Nephron (organoid): Measurements from ENCODE around the gene PHACTR1.

Source experiments
- H3K27ac Mint-ChIP-seq, 3 experiments: 2 replicates each; pipeline ENCODE4 v1.8.0; 2020; ENCODE audit warnings: mixed read lengths in 3 of 3, mild to moderate bottlenecking in 2 of 3, moderate library complexity in 1 of 3
- H3K27me3 Mint-ChIP-seq: 2 replicates; pipeline ENCODE4 v1.8.0; 2021; ENCODE audit warnings: low read depth, mild to moderate bottlenecking, moderate library complexity, mixed read lengths
- H3K36me3 Mint-ChIP-seq: 2 replicates; pipeline ENCODE4 v1.8.0; 2020; ENCODE audit warnings: low read depth, mixed read lengths
- H3K4me1 Mint-ChIP-seq: 2 replicates; pipeline ENCODE4 v1.8.0; 2020; ENCODE audit warnings: mixed read lengths
- H3K4me3 Mint-ChIP-seq, 3 experiments: 2 replicates each; pipeline ENCODE4 v1.8.0; 2020; ENCODE audit warnings: mild to moderate bottlenecking in 3 of 3, mixed read lengths in 3 of 3, moderate library complexity in 2 of 3
- H3K9me3 Mint-ChIP-seq: 2 replicates; pipeline ENCODE4 v1.8.0; 2020; ENCODE audit warnings: mixed read lengths
- TF ChIP-seq, protein P1 (sequence below), 3 experiments: fragments of 200-600 bp; sonication (generic); IDR thresholded peaks; one replicate each; pipeline ENCODE4 v1.5.0; 2021; ENCODE audit warnings: antibody characterized with exemption in 3 of 3; ENCODE audit not compliant: unreplicated experiment in 3 of 3

Gene PHACTR1

DNA sequence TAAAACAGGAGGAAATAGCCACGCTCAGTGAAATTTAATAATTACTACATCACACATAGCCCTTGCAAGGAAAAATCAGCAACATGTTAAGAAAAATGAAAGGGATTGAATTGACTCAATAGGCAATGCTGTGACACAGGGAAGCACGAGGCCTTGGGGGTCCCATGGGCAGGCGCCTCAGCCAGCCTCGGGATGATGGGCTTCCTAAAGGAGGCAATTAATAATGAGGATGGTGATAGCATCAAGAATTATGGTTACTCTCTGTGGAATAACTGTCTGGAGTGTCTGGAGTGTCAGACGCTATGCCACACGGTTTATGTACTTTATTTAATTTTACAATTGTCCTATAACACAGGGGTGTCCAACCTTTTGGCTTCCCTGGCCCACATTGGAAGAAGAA lies 481.6 kb downstream of the PHACTR1 start:
- H3K4me3 Mint-ChIP-seq, result no peak overlapping the region
- TF ChIP-seq, protein P1, sequence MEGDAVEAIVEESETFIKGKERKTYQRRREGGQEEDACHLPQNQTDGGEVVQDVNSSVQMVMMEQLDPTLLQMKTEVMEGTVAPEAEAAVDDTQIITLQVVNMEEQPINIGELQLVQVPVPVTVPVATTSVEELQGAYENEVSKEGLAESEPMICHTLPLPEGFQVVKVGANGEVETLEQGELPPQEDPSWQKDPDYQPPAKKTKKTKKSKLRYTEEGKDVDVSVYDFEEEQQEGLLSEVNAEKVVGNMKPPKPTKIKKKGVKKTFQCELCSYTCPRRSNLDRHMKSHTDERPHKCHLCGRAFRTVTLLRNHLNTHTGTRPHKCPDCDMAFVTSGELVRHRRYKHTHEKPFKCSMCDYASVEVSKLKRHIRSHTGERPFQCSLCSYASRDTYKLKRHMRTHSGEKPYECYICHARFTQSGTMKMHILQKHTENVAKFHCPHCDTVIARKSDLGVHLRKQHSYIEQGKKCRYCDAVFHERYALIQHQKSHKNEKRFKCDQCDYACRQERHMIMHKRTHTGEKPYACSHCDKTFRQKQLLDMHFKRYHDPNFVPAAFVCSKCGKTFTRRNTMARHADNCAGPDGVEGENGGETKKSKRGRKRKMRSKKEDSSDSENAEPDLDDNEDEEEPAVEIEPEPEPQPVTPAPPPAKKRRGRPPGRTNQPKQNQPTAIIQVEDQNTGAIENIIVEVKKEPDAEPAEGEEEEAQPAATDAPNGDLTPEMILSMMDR (IDR thresholded peaks at IDR 0.05; ENCODE audit: unreplicated experiment in 3 of 3), result no peak
- H3K4me1 Mint-ChIP-seq, result peaks cover 5% of the 10 kb centered on the region
- no peaks in the 10 kb centered on the region for H3K9me3 Mint-ChIP-seq
- H3K36me3 Mint-ChIP-seq, result no peaks in the 10 kb centered on the region
- peaks cover 3% of the 10 kb centered on the region for H3K27me3 Mint-ChIP-seq
- no peak overlapping the region for H3K27ac Mint-ChIP-seq

DNA sequence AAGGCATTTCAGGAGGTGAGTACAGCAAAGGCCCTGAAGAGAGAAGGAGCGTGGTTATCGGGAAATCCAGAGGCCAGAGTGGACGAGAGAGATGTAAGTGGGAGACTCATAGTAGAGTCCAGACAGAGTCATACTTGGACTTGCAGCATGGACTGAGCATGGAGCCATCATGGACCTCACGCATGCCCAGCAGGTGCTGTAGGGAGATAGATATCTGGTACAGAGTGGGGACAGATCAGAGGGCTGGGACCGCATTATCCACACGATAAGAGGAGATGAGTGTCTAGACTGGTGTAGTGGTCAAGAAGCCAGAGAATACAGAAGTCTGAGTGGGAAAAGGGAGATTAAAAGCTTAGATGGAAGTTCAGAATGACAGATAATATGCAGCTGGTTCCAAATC lies 484.8 kb downstream of the PHACTR1 start:
- peaks cover 3% of the 10 kb centered on the region for H3K27me3 Mint-ChIP-seq
- no peaks in the 10 kb centered on the region for H3K4me1 Mint-ChIP-seq
- H3K4me3 Mint-ChIP-seq, result no peak overlapping the region
- TF ChIP-seq, protein P1 (IDR thresholded peaks at IDR 0.05; ENCODE audit: unreplicated experiment in 3 of 3), result no peak
- no peak overlapping the region for H3K27ac Mint-ChIP-seq
- H3K36me3 Mint-ChIP-seq, result no peaks in the 10 kb centered on the region
- no peaks in the 10 kb centered on the region for H3K9me3 Mint-ChIP-seq

DNA sequence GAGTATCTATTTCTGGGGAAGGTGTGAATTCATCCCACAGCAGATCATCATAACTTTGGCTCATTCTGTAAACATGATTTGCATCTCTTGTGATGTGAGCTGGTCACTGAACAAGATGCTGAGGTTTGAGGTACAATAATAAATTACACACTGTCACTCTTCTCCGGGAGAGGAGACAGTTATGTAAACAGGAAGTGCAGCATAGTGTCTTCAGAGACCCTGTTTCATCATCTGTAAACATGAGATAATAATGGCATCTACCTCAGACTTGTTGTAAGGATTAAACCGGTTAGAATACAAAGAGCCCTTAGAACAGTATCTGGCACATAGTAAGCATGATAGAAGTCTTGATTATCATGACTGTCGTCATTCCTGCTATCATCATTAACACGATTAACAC lies 486.6 kb downstream of the PHACTR1 start:
- no peaks in the 10 kb centered on the region for H3K27me3 Mint-ChIP-seq
- H3K4me1 Mint-ChIP-seq, result no peaks in the 10 kb centered on the region
- no peaks in the 10 kb centered on the region for H3K36me3 Mint-ChIP-seq
- no peaks in the 10 kb centered on the region for H3K9me3 Mint-ChIP-seq
- no peak overlapping the region for H3K27ac Mint-ChIP-seq
- H3K4me3 Mint-ChIP-seq, result no peak overlapping the region
- TF ChIP-seq, protein P1 (IDR thresholded peaks at IDR 0.05; ENCODE audit: unreplicated experiment in 3 of 3), result no peak

DNA sequence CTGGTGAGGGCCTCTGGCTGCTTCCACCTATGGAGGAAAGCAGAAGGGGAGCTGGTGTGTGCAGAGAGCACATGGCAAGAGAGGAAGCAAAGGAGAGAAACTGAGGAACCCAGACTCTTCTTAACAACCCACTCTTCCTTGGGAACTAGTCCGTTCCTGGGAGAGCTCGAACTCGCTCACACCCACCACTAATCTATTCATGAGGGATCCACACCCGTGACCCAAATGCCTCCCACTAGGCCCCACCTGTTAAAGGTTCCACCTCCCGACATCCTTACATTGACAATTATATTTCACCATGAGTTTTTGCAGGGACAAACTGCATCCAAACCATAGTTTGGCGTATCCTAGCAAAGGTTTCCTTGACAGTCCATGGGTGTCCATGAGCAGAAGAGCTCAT lies 488.5 kb downstream of the PHACTR1 start:
- TF ChIP-seq, protein P1 (IDR thresholded peaks at IDR 0.05; ENCODE audit: unreplicated experiment in 3 of 3), result no peak
- H3K27ac Mint-ChIP-seq, result no peak overlapping the region
- H3K4me3 Mint-ChIP-seq, result no peak overlapping the region
- no peaks in the 10 kb centered on the region for H3K4me1 Mint-ChIP-seq
- no peaks in the 10 kb centered on the region for H3K27me3 Mint-ChIP-seq
- H3K36me3 Mint-ChIP-seq, result no peaks in the 10 kb centered on the region
- no peaks in the 10 kb centered on the region for H3K9me3 Mint-ChIP-seq

DNA sequence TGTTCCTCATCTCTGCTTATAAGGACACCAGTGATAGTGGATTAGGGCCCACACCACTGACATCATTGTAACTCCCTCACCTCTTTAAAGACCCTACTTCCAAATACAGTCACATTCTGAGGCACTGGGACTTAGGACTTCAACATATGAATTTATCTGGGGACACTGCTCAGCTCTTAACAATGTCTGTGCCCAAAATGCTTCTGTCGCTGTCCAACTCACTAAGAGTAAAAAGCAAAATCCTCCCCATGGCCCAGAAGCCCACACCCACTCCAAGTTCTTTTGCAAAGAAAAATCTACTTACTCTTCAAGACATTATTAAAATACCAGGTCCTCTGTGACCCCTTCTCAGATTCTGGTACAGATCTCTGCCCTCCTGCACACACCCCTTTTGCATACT lies 495.5 kb downstream of the PHACTR1 start:
- no peak overlapping the region for H3K4me3 Mint-ChIP-seq
- H3K4me1 Mint-ChIP-seq, result no peaks in the 10 kb centered on the region
- no peak overlapping the region for H3K27ac Mint-ChIP-seq

DNA sequence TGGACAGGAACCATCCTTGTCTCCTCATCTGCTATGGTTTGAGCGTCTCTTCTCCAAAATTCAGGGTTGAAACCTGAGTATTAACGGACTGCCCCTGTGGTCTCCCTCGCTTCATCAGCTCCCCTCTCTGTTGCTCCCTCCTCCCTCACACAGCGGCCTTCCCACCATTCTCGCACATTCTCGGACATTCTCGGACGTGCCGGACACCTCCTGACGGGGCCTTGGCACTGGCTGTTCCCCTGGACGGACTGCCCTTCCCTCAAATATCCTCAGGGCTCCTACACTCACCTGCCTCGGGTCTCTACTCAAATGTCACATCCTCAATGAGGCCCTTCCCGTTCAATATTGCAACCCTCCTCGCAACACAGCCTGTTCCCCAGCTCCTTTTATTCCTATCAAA lies 496.0 kb downstream of the PHACTR1 start:
- H3K27me3 Mint-ChIP-seq, result no peaks in the 10 kb centered on the region
- no peak overlapping the region for H3K27ac Mint-ChIP-seq
- no peaks in the 10 kb centered on the region for H3K36me3 Mint-ChIP-seq
- no peaks in the 10 kb centered on the region for H3K9me3 Mint-ChIP-seq
- H3K4me1 Mint-ChIP-seq, result no peaks in the 10 kb centered on the region
- TF ChIP-seq, protein P1 (IDR thresholded peaks at IDR 0.05; ENCODE audit: unreplicated experiment in 3 of 3), result no peak
- no peak overlapping the region for H3K4me3 Mint-ChIP-seq

More for the DNA sequence above, 495.5 kb downstream of the PHACTR1 start:
- Mint-ChIP-seq H3K9me3 (no peaks in the 10 kb centered on the region), H3K36me3 (no peaks in the 10 kb centered on the region), H3K27me3 (no peaks in the 10 kb centered on the region)
- TF ChIP-seq, protein P1 (IDR thresholded peaks at IDR 0.05; ENCODE audit: unreplicated experiment in 3 of 3), result no peak
